IPS-15b (cell line): ENCODE results near the gene VAX1.
"Not testable (repeated sequence)": the region's sequence is repeated elsewhere in the genome, so short reads cannot be mapped to it uniquely, and the experiment has no call there.

Experiments used
- H3K27me3 ChIP-seq: one replicate; pipeline ENCODE4 v1.6.1; 2013; ENCODE audit warnings: low read length; ENCODE audit not compliant: control insufficient read depth, insufficient read depth
- H3K36me3 ChIP-seq: one replicate; pipeline ENCODE4 v1.6.1; 2013; ENCODE audit warnings: low read length; ENCODE audit not compliant: control insufficient read depth, insufficient read depth
- H3K4me1 ChIP-seq: one replicate; pipeline ENCODE4 v1.6.1; 2013; ENCODE audit warnings: mild to moderate bottlenecking, low read length; ENCODE audit not compliant: control insufficient read depth, insufficient read depth
- H3K4me3 ChIP-seq: one replicate; pipeline ENCODE4 v1.5.1; 2013; ENCODE audit warnings: low read depth, low read length
- H3K9ac ChIP-seq: one replicate; pipeline ENCODE4 v1.6.1; 2013; ENCODE audit warnings: low read depth, mild to moderate bottlenecking, low read length
- H3K9me3 ChIP-seq: one replicate; pipeline ENCODE4 v1.6.1; 2013; ENCODE audit warnings: mild to moderate bottlenecking, low read length; ENCODE audit not compliant: control insufficient read depth, insufficient read depth

Gene VAX1

DNA sequence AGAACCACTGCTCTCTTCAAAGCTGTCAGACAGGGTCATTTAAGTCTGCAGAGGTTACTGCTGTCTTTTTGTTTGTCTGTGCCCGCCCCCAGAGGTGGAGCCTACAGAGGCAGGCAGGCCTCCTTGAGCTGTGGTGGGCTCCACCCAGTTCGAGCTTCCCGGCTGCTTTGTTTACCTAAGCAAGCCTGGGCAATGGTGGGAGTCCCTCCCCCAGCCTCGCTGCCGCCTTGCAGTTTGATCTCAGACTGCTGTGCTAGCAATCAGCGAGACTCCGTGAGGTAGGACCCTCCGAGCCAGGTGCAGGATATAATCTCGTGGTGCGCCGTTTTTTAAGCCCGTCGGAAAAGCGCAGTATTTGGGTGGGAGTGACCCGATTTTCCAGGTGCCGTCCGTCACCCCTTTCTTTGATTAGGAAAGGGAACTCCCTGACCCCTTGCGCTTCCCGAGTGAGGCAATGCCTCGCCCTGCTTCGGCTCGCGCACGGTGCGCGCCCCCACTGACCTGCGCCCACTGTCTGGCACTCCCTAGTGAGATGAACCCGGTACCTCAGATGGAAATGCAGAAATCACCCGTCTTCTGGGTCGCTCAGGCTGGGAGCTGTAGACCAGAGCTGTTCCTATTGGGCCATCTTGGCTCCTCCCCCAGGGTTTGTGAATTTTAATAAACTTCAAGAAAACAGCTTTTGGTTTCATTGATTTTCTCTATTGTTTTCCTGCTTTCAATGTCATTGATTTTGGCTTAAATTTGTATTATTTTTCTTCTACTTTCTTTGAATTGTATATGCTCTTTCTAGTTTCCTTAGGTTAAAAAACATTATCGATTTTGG, 53.4 kb downstream of the VAX1 start:
- not testable (repeated sequence) for H3K27me3 ChIP-seq, H3K4me1 ChIP-seq, H3K9me3 ChIP-seq, H3K9ac ChIP-seq, H3K36me3 ChIP-seq
- H3K4me3 ChIP-seq: peak overlapping the region; percentile 43
